ENCODE data around the gene SLC35A1. TPM values are rescaled to one million over a fixed set of nuclear protein-coding genes. Genes with fewer than 3 reads are reported as not detected.

The SLC35A1 gene
- total and polyA plus RNA-seq, 8 donors: 2.2 to 117 (median 14.4) TPM

DNA sequence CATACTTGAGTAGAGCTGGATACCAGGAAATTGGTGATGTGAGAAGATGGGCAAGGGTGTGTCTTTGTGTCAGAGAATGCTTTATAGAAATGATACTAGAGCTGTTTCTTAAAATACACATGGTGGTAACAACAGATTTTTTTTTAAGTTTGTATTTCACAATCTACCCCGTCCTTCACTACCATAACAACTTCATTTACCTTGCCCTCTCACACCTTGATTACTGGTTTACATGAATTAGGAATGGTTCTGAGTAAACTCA lies 71.6 kb downstream of the SLC35A1 start:
- no peaks in the 10 kb centered on the region for H3K4me1 ChIP-seq
- H3K4me3 ChIP-seq: no peak overlapping the region
- intact Hi-C loops (cut with DNase I; ENCODE audit: low total_unique reads): no loop called here
- no peaks in the 10 kb centered on the region for H3K27me3 ChIP-seq
- H3K27ac ChIP-seq: no peak overlapping the region
- H3K36me3 ChIP-seq: peaks cover 7 to 94% (median 86%) of the 10 kb centered on the region in 4 donors
- no peak for TF ChIP-seq POLR2AphosphoS5 (IDR thresholded peaks at IDR 0.05)
- no peak for TF ChIP-seq EP300 (IDR thresholded peaks at IDR 0.05)
- TF ChIP-seq, protein P1, sequence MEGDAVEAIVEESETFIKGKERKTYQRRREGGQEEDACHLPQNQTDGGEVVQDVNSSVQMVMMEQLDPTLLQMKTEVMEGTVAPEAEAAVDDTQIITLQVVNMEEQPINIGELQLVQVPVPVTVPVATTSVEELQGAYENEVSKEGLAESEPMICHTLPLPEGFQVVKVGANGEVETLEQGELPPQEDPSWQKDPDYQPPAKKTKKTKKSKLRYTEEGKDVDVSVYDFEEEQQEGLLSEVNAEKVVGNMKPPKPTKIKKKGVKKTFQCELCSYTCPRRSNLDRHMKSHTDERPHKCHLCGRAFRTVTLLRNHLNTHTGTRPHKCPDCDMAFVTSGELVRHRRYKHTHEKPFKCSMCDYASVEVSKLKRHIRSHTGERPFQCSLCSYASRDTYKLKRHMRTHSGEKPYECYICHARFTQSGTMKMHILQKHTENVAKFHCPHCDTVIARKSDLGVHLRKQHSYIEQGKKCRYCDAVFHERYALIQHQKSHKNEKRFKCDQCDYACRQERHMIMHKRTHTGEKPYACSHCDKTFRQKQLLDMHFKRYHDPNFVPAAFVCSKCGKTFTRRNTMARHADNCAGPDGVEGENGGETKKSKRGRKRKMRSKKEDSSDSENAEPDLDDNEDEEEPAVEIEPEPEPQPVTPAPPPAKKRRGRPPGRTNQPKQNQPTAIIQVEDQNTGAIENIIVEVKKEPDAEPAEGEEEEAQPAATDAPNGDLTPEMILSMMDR (IDR thresholded peaks at IDR 0.05): no peak
- TF ChIP-seq POLR2A (IDR thresholded peaks at IDR 0.05): no peak
- no peaks in the 10 kb centered on the region for H3K9me3 ChIP-seq
- WGBS, 5 donors: 83 to 94% (median 90%) methylated on average over 1 of the region's 1 CpG
- no peak for DNase-seq

DNA sequence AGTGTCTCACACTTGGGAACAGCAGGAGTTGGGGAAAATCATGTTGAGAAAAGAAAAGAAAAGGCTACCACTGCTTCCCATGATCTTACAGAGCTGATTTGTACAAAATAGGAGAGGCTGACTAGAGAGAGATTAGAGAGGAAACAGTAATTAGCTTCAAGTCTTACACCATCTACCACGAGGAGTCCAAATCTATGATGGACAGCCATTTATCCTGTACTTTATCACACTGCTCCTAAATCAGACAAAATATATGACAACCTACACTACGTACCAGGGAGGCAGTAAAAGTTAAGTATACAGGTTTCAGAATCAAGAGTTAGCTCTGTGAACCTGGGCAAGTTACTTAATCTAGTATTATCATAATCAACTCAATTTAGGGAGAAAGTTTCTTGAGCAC lies 79.0 kb downstream of the SLC35A1 start:
- no peak for DNase-seq
- H3K27me3 ChIP-seq: no peaks in the 10 kb centered on the region
- H3K36me3 ChIP-seq: peaks cover 0 to 79% (median 72%) of the 10 kb centered on the region in 4 donors
- WGBS, 5 donors: 67 to 87% (median 83%) methylated on average over 2 of the region's 2 CpGs
- TF ChIP-seq POLR2AphosphoS5 (IDR thresholded peaks at IDR 0.05) (no peak), EP300 (IDR thresholded peaks at IDR 0.05) (no peak), POLR2A (IDR thresholded peaks at IDR 0.05) (no peak)
- TF ChIP-seq, protein P1 (IDR thresholded peaks at IDR 0.05): no peak
- intact Hi-C loops (cut with DNase I; ENCODE audit: low total_unique reads): no loop called here
- no peak overlapping the region for H3K4me3 ChIP-seq
- H3K27ac ChIP-seq: no peak overlapping the region
- H3K4me1 ChIP-seq: no peaks in the 10 kb centered on the region
- H3K9me3 ChIP-seq: no peaks in the 10 kb centered on the region

DNA sequence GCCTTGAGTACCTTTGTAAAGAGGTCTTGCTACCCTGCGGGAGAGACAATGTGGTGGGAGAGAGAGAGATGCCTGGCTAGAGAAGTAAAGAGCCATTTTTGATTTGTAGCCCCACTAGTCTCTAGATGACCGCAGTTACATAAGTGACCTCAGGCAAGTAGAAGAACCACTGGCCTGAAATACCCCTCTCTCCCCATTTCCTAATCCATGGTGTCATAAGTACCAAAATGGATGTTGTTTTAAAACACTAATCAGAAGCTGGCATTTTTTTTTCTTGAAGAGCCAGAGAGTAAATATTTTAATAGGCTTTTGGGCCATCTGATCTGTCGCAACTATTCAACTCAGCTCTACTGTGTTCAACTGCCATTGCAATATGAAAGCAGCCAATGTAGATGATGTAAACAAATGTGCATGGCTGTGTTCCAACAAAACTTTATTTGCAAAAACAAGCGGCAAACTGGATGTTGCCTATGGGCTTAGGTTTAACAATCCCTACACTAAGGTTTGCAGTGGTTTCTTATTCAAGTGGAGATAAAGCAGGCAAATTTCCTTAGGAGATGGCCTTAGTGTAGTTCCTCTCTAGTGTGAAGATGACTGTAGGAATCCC lies 80.5 kb downstream of the SLC35A1 start:
- Histone ChIP-seq H3K9me3 (no peaks in the 10 kb centered on the region), H3K36me3 (peaks cover 0 to 78% (median 73%) of the 10 kb centered on the region in 4 donors), H3K27me3 (no peaks in the 10 kb centered on the region), H3K4me1 (no peaks in the 10 kb centered on the region), H3K4me3 (no peak overlapping the region), H3K27ac (no peak overlapping the region)
- 78 to 93% (median 92%) methylated on average over 4 of the region's 4 CpGs for WGBS, 5 donors
- TF ChIP-seq EP300 (IDR thresholded peaks at IDR 0.05): no peak
- TF ChIP-seq POLR2A (IDR thresholded peaks at IDR 0.05): no peak
- no peak for TF ChIP-seq POLR2AphosphoS5 (IDR thresholded peaks at IDR 0.05)
- TF ChIP-seq, protein P1 (IDR thresholded peaks at IDR 0.05): no peak
- intact Hi-C loops (cut with DNase I; ENCODE audit: low total_unique reads): no loop called here
- DNase-seq: no peak

DNA sequence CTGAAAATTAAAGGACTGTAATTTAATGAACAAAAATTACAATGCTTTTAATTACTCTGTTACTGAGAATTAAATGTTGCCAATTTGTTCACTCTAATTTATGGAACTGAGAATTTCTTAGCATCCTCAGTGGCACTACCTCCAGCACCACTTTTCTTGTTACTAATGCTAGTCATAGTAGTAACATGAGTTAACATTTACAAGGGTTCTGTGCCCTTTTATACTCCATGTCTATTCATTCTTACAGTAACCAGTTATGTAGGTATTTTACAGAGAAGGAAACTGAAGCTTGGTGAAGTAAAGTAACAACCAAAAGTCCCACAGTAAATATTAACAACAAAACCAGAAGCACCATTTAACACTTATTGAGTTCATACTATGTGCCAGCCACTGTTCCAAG lies 82.7 kb downstream of the SLC35A1 start:
- H3K9me3 ChIP-seq: no peaks in the 10 kb centered on the region
- DNase-seq: no peak
- intact Hi-C loops (cut with DNase I; ENCODE audit: low total_unique reads): no loop called here
- no peak overlapping the region for H3K27ac ChIP-seq
- H3K36me3 ChIP-seq: peaks cover 4 to 83% (median 76%) of the 10 kb centered on the region in 4 donors
- no peak overlapping the region for H3K4me3 ChIP-seq
- no peaks in the 10 kb centered on the region for H3K4me1 ChIP-seq
- TF ChIP-seq POLR2A (IDR thresholded peaks at IDR 0.05) (no peak), POLR2AphosphoS5 (IDR thresholded peaks at IDR 0.05) (no peak), EP300 (IDR thresholded peaks at IDR 0.05) (no peak)
- TF ChIP-seq, protein P1 (IDR thresholded peaks at IDR 0.05): no peak
- H3K27me3 ChIP-seq: no peaks in the 10 kb centered on the region
